H9 (cell line): ENCODE results near the gene DMD. TPM values are rescaled to one million over a fixed set of nuclear protein-coding genes. Genes with fewer than 3 reads are reported as not detected.

Experiments used
- DNase-seq: peaks from one replicate; pipeline ENCODE4 v3.0.0-alpha.2; 2017
- H2AFZ ChIP-seq: one replicate; pipeline ENCODE4 v1.6.1; 2013; ENCODE audit warnings: mild to moderate bottlenecking, low read length, control low read depth, moderate library complexity
- H2AK5ac ChIP-seq: 2 replicates; pipeline ENCODE4 v1.6.1; 2013; ENCODE audit warnings: low read length, control low read depth, mixed read lengths; ENCODE audit not compliant: insufficient read length
- H2BK120ac ChIP-seq: one replicate; pipeline ENCODE4 v1.6.1; 2013; ENCODE audit warnings: low read depth, mild to moderate bottlenecking, low read length, control low read depth, inconsistent platforms; ENCODE audit not compliant: poor library complexity, severe bottlenecking
- H2BK12ac ChIP-seq: 2 replicates; pipeline ENCODE4 v1.6.1; 2013; ENCODE audit warnings: low read length, control low read depth, mixed read lengths, low read depth; ENCODE audit not compliant: insufficient read length
- H2BK15ac ChIP-seq: 2 replicates; pipeline ENCODE4 v1.6.1; 2013; ENCODE audit warnings: low read depth, low read length, control low read depth
- H2BK20ac ChIP-seq: one replicate; pipeline ENCODE4 v1.6.1; 2013; ENCODE audit warnings: low read depth, mild to moderate bottlenecking, low read length, control low read depth, inconsistent platforms; ENCODE audit not compliant: poor library complexity, severe bottlenecking
- H2BK5ac ChIP-seq: 2 replicates; pipeline ENCODE4 v1.6.1; 2013; ENCODE audit warnings: low read length, control low read depth, mixed read lengths; ENCODE audit not compliant: insufficient read length
- H3K14ac ChIP-seq: 2 replicates; pipeline ENCODE4 v1.6.1; 2013; ENCODE audit warnings: low read length, control low read depth; ENCODE audit not compliant: insufficient read depth
- H3K18ac ChIP-seq: 2 replicates; pipeline ENCODE4 v1.6.1; 2013; ENCODE audit warnings: low read depth, mild to moderate bottlenecking, mixed read lengths, low read length, control low read depth; ENCODE audit not compliant: insufficient read length
- H3K23ac ChIP-seq: 2 replicates; pipeline ENCODE4 v1.6.1; 2013; ENCODE audit warnings: low read length, control low read depth, mixed read lengths, low read depth; ENCODE audit not compliant: insufficient read length
- H3K23me2 ChIP-seq: 2 replicates; pipeline ENCODE4 v1.6.1; 2013; ENCODE audit warnings: low read depth, mild to moderate bottlenecking, mixed read lengths, low read length, control low read depth; ENCODE audit not compliant: insufficient read length, poor library complexity, severe bottlenecking
- H3K27ac ChIP-seq: 2 replicates; pipeline ENCODE4 v1.5.1; 2013; ENCODE audit warnings: low read length, control low read depth, mixed read lengths, low read depth; ENCODE audit not compliant: insufficient read length
- H3K27me3 ChIP-seq: 2 replicates; pipeline ENCODE4 v1.6.1; 2013; ENCODE audit warnings: low read length, control low read depth, inconsistent platforms; ENCODE audit not compliant: insufficient read depth
- H3K4ac ChIP-seq: 2 replicates; pipeline ENCODE4 v1.6.1; 2013; ENCODE audit warnings: low read depth, mild to moderate bottlenecking, control low read depth, inconsistent platforms, low read length, moderate library complexity
- H3K4me1 ChIP-seq: 2 replicates; pipeline ENCODE4 v1.6.1; 2013; ENCODE audit warnings: low read length, control low read depth, inconsistent platforms; ENCODE audit not compliant: insufficient read depth
- H3K4me2 ChIP-seq: 2 replicates; pipeline ENCODE4 v1.6.1; 2013; ENCODE audit warnings: low read length, control low read depth, mixed read lengths; ENCODE audit not compliant: insufficient read length, insufficient read depth
- H3K56ac ChIP-seq: 2 replicates; pipeline ENCODE4 v1.6.1; 2013; ENCODE audit warnings: low read depth, mild to moderate bottlenecking, mixed read lengths, low read length, control low read depth; ENCODE audit not compliant: insufficient read length
- H3K79me1 ChIP-seq: 2 replicates; pipeline ENCODE4 v1.6.1; 2013; ENCODE audit warnings: low read depth, mild to moderate bottlenecking, moderate library complexity, low read length, control low read depth, inconsistent platforms; ENCODE audit not compliant: insufficient read depth, poor library complexity, severe bottlenecking
- H3K79me2 ChIP-seq: 2 replicates; pipeline ENCODE4 v1.6.1; 2013; ENCODE audit warnings: low read length, control low read depth, inconsistent platforms; ENCODE audit not compliant: insufficient read depth
- H3K9ac ChIP-seq: 2 replicates; pipeline ENCODE4 v1.6.1; 2013; ENCODE audit warnings: low read length, control low read depth, mixed read lengths; ENCODE audit not compliant: insufficient read length; ENCODE audit errors: extremely low read depth
- H3K9me3 ChIP-seq: one replicate; pipeline ENCODE4 v1.6.1; 2013; ENCODE audit warnings: low read depth, low read length, inconsistent platforms; ENCODE audit not compliant: control insufficient read depth
- H3T11ph ChIP-seq: one replicate; pipeline ENCODE4 v1.6.1; 2013; ENCODE audit warnings: mild to moderate bottlenecking, low read length, control low read depth, inconsistent platforms
- H4K20me1 ChIP-seq: one replicate; pipeline ENCODE4 v1.6.1; 2013; ENCODE audit not compliant: control insufficient read depth, insufficient read length, insufficient read depth
- H4K5ac ChIP-seq: 2 replicates; pipeline ENCODE4 v1.6.1; 2013; ENCODE audit warnings: low read depth, mild to moderate bottlenecking, mixed read lengths, low read length, control low read depth; ENCODE audit not compliant: insufficient read length
- H4K8ac ChIP-seq: replicated peaks from 2 replicates; pipeline ENCODE4 v1.6.1; 2013; ENCODE audit warnings: low read length, control low read depth, mixed read lengths, low read depth; ENCODE audit not compliant: insufficient read length
- H4K91ac ChIP-seq: 2 replicates; pipeline ENCODE4 v1.6.1; 2013; ENCODE audit warnings: low read depth, mild to moderate bottlenecking, moderate library complexity, mixed read lengths, low read length, control low read depth; ENCODE audit not compliant: insufficient read length
- H3K27ac Mint-ChIP-seq, 3 experiments: 2 replicates in 2 of 3; 3 replicates in 1 of 3; pipeline ENCODE4 v1.8.0; 2020 to 2021; ENCODE audit warnings: mixed read lengths in 3 of 3, mild to moderate bottlenecking in 1 of 3, moderate library complexity in 1 of 3
- H3K27me3 Mint-ChIP-seq: 2 replicates; pipeline ENCODE4 v1.8.0; 2021; ENCODE audit warnings: low read depth, mild to moderate bottlenecking, moderate library complexity, mixed read lengths
- H3K36me3 Mint-ChIP-seq, 3 experiments: 2 replicates in 2 of 3; 3 replicates in 1 of 3; pipeline ENCODE4 v1.8.0; 2020 to 2021; ENCODE audit warnings: low read depth in 3 of 3, mixed read lengths in 3 of 3; ENCODE audit not compliant: insufficient read depth in 1 of 3
- H3K4me1 Mint-ChIP-seq, 2 experiments: 2 replicates each; pipeline ENCODE4 v1.8.0; 2020; ENCODE audit warnings: mixed read lengths in 2 of 2
- H3K4me3 Mint-ChIP-seq, 2 experiments: 2 replicates in 1 of 2; 3 replicates in 1 of 2; pipeline ENCODE4 v1.8.0; 2020 to 2021; ENCODE audit warnings: mild to moderate bottlenecking in 2 of 2, mixed read lengths in 2 of 2, moderate library complexity in 1 of 2
- H3K9me3 Mint-ChIP-seq, 2 experiments: 2 replicates in 1 of 2; 3 replicates in 1 of 2; pipeline ENCODE4 v1.8.0; 2020; ENCODE audit warnings: mild to moderate bottlenecking in 2 of 2, mixed read lengths in 2 of 2, moderate library complexity in 1 of 2
- WGBS: extraction: QIAGEN DNeasy Blood & Tissue Kit; methylation state at CpG from one replicate; pipeline ENCODE4 v1.1.7; 2013; ENCODE audit warnings: missing lambda C conversion rate, low lambda C conversion rate, mixed read lengths; ENCODE audit not compliant: insufficient read length; ENCODE audit errors: extremely low coverage; 5-methylcytosine and 5-hydroxymethylcytosine counted together
- total RNA-seq: library from RNA; stranded (reverse); gene quantifications from 2 replicates; pipeline ENCODE4 v1.2.1, GENCODE V29; 2021
- TF ChIP-seq, protein P1 (sequence below): fragments of 200-600 bp; sonication (generic); conservative IDR thresholded peaks from 3 replicates; pipeline ENCODE4 v1.8.0; 2021; ENCODE audit warnings: antibody characterized with exemption, mild to moderate bottlenecking

DMD gene
- total RNA-seq, 1 experiment from 2014 or later = 3.8 TPM

DNA sequence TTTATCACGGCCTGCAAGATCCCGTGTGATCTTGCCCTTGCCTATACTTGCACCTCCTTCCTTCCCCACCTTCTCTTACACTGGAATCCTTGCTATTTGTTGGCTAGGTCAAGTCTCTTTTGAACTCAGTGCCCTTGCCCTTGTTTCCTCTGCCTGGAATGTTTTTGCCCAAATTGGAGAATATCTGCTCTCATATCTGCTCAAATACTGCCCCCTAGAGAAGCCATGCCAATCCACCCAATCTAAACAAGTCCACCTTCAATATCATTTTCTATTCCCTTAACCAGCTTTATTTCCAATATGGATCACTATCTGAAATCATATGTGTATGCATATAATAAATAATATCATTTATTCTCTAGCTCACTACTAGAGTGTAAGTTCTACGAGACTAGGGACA lies 1095.3 kb downstream of the DMD start:
- Histone ChIP-seq H2BK12ac (no peak overlapping the region), H3K27me3 (no peaks in the 10 kb centered on the region), H2BK15ac (no peak overlapping the region), H4K20me1 (no peaks in the 10 kb centered on the region), H3K9ac (no peak overlapping the region), H3K14ac (no peak overlapping the region), H3K56ac (no peak overlapping the region), H3K18ac (no peak overlapping the region), H2BK5ac (no peak overlapping the region), H3K79me2 (no peaks in the 10 kb centered on the region), H2BK120ac (no peak overlapping the region), H2BK20ac (no peak overlapping the region), H4K91ac (no peak overlapping the region), H3K79me1 (no peaks in the 10 kb centered on the region), H2AFZ (no peak overlapping the region), H3K23ac (no peak overlapping the region), H4K8ac (no peak overlapping the region), H3K4ac (no peak overlapping the region), H3K23me2 (no peaks in the 10 kb centered on the region), H3K4me2 (no peak overlapping the region), H4K5ac (no peak overlapping the region), H3T11ph (no peak overlapping the region), H3K27ac (no peak overlapping the region), H2AK5ac (no peak overlapping the region), H3K9me3 (no peaks in the 10 kb centered on the region), H3K4me1 (no peaks in the 10 kb centered on the region; the same call in 1 of the 2 replicates)
- no peak for DNase-seq
- no CpG with 5 or more reads among the region's 3 CpGs for WGBS
- TF ChIP-seq, protein P1, sequence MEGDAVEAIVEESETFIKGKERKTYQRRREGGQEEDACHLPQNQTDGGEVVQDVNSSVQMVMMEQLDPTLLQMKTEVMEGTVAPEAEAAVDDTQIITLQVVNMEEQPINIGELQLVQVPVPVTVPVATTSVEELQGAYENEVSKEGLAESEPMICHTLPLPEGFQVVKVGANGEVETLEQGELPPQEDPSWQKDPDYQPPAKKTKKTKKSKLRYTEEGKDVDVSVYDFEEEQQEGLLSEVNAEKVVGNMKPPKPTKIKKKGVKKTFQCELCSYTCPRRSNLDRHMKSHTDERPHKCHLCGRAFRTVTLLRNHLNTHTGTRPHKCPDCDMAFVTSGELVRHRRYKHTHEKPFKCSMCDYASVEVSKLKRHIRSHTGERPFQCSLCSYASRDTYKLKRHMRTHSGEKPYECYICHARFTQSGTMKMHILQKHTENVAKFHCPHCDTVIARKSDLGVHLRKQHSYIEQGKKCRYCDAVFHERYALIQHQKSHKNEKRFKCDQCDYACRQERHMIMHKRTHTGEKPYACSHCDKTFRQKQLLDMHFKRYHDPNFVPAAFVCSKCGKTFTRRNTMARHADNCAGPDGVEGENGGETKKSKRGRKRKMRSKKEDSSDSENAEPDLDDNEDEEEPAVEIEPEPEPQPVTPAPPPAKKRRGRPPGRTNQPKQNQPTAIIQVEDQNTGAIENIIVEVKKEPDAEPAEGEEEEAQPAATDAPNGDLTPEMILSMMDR = peak; percentile 49; the same call in 2 of the 3 replicates
- Mint-ChIP-seq H3K36me3 (peaks cover 0 to 16% (median 2%) of the 10 kb centered on the region in 3 experiments; a peak in 5 of 7 replicates), H3K9me3 (peaks cover 58 to 70% of the 10 kb centered on the region in 2 experiments), H3K27me3 (no peaks in the 10 kb centered on the region), H3K27ac (no peak overlapping the region), H3K4me3 (no peak overlapping the region), H3K4me1 (peaks cover 0 to 3% of the 10 kb centered on the region in 2 experiments; a peak in 1 of 4 replicates)
